ENCODE data around the gene METTL17. TPM values are rescaled to one million over a fixed set of nuclear protein-coding genes. Genes with fewer than 3 reads are reported as not detected.

Gene METTL17
- total and polyA plus RNA-seq, 2 of the 8 experiments (the other 6 are each of a cell fraction or from before 2014, with no cell fraction given) = 73.8 to 138 TPM

- Histone ChIP-seq H2BK5ac (ENCODE audit: low read depth, low read length) (peak within 1 kb of the TSS; percentile 93), H4K20me1 (replicated peaks in 1 of 2; ENCODE audit: control insufficient read depth in 1 of 2, insufficient read depth in 2 of 2, low read length in 2 of 2) (no peaks in the 10 kb centered on the region), H3K14ac (ENCODE audit: insufficient read length) (no peak within 1 kb of the TSS), H4K5ac (ENCODE audit: insufficient read length, low read depth, low read length) (peak within 1 kb of the TSS; percentile 94), H3K9ac (replicated peaks in 1 of 4; ENCODE audit: extremely low read depth in 1 of 4, low read depth in 3 of 4, low read length in 3 of 4) (peak within 1 kb of the TSS in 3 of 4 experiments; percentile 38 to 71 (median 50); a peak in 4 of 7 replicates), H3K36me3 (ENCODE audit: control insufficient read depth in 2 of 4, insufficient read depth in 4 of 4, low read length in 3 of 4) (peaks cover 0 to 5% (median 0%) of the 10 kb centered on the region in 4 experiments; a peak in 1 of 8 replicates), H2AK5ac (ENCODE audit: low read depth, low read length) (no peak within 1 kb of the TSS), H3K27ac (ENCODE audit: low read depth, low read length) (peak within 1 kb of the TSS; percentile 71; the same call in 1 of the 2 replicates), H3K4me3 (ENCODE audit: extremely low read depth in 1 of 4, insufficient read depth in 2 of 4, low read depth in 3 of 4, low read length in 4 of 4) (peak within 1 kb of the TSS; percentile 64 to 92 (median 70)), H2BK120ac (replicated peaks; ENCODE audit: low read depth, low read length) (no peak within 1 kb of the TSS), H2AFZ (ENCODE audit: low read length) (no peak within 1 kb of the TSS; the same call in 1 of the 2 replicates), H3K9me3 (ENCODE audit: insufficient read depth in 2 of 2, low read depth in 1 of 2, low read length in 1 of 2) (no peaks in the 10 kb centered on the region), H2BK20ac (ENCODE audit: low read length) (peak within 1 kb of the TSS; percentile 61; the same call in 1 of the 2 replicates), H4K91ac (replicated peaks; ENCODE audit: insufficient read length, low read length) (peak within 1 kb of the TSS; percentile 75), H3K23ac (ENCODE audit: insufficient read length) (no peak within 1 kb of the TSS), H3K23me2 (ENCODE audit: low read depth, low read length) (peaks cover 17% of the 10 kb centered on the region), H2BK15ac (ENCODE audit: low read length) (peak within 1 kb of the TSS; percentile 98; the same call in 1 of the 2 replicates), H3K4me2 (ENCODE audit: insufficient read depth in 1 of 2, low read depth in 2 of 2, low read length in 2 of 2) (peak within 1 kb of the TSS; percentile 93 to 94), H3K18ac (ENCODE audit: extremely low read depth, low read length) (peak within 1 kb of the TSS; percentile 95), H3K79me2 (ENCODE audit: control insufficient read depth in 1 of 2, insufficient read depth in 2 of 2, low read length in 2 of 2) (no peaks in the 10 kb centered on the region), H3K4ac (replicated peaks; ENCODE audit: insufficient read length, low read depth, low read length) (no peak within 1 kb of the TSS), H3K79me1 (ENCODE audit: low read depth, low read length) (no peaks in the 10 kb centered on the region), H4K8ac (ENCODE audit: extremely low read depth, insufficient read depth, low read length) (peak within 1 kb of the TSS; percentile 91), H3K56ac (replicated peaks; ENCODE audit: insufficient read length, low read depth, low read length) (peak within 1 kb of the TSS; percentile 46), H3K4me1 (replicated peaks in 1 of 4; ENCODE audit: control insufficient read depth in 3 of 4, insufficient read depth in 4 of 4, low read length in 3 of 4) (peaks cover 4 to 22% (median 14%) of the 10 kb centered on the region in 4 experiments; a peak in 6 of 7 replicates), H2BK12ac (ENCODE audit: low read depth, low read length) (peak within 1 kb of the TSS; percentile 98), H3K27me3 (replicated peaks in 1 of 4; ENCODE audit: control insufficient read depth in 3 of 4, extremely low read depth in 1 of 4, insufficient read depth in 3 of 4, low read length in 3 of 4) (peaks cover 2 to 25% (median 22%) of the 10 kb centered on the region in 4 experiments; a peak in 6 of 7 replicates)
- DNase-seq (ENCODE audit: low read depth in 1 of 2, low spot score in 2 of 2) (peak in 1 of 2 experiments; percentile 91), FAIRE-seq (no peak)
- ChIA-PET POLR2A (ENCODE audit: partially characterized antibody) (interaction anchor here (0.6 to 3.4 kb wide), 9 partner anchors 8 to 78 kb away, joined by 3 to 19 read pairs (median 4); partner anchors contain the start of gene ARHGEF40), CTCF (ENCODE audit: partially characterized antibody) (interaction anchor here (0.6 to 16.1 kb wide), 7 partner anchors 9 to 575 kb away, joined by 3 to 371 read pairs (median 5); partner anchors contain the start of genes ARHGEF40 and RNASE7)
- WGBS, 2 experiments (ENCODE audit: extremely low coverage in 1 of 2, insufficient coverage in 1 of 2, insufficient read length in 1 of 2, insufficient replicate concordance in 2 of 2, low coverage in 1 of 2, low lambda C conversion rate in 2 of 2, missing lambda C conversion rate in 1 of 2) = 1% methylated on average over 33 of the region's 72 CpGs; no CpG with 5 or more reads in 1 of the 2 experiments
- TF ChIP-seq JUN (IDR thresholded peaks at IDR 0.05; ENCODE audit: low read depth, low read length) (no peak), RAD21 (IDR thresholded peaks at IDR 0.05 in 1 of 2, conservative IDR thresholded peaks at IDR 0.05 in 1 of 2; ENCODE audit: low read depth in 2 of 2, low read length in 2 of 2) (no peak; a peak in 1 of 4 replicates), CTBP2 (IDR thresholded peaks at IDR 0.05; ENCODE audit: borderline replicate concordance, insufficient read depth, insufficient read length, low read length) (peak; percentile 68), YY1 (IDR thresholded peaks at IDR 0.05; ENCODE audit: low read depth, low read length) (no peak), EGR1 (IDR thresholded peaks at IDR 0.05; ENCODE audit: borderline replicate concordance, low read depth, low read length) (no peak), PHF8 (conservative IDR thresholded peaks at IDR 0.05; ENCODE audit: low read depth, low read length) (no peak; the same call in none of the 2 replicates), CHD1 (IDR thresholded peaks at IDR 0.05; ENCODE audit: low read depth, low read length) (no peak), TAF7 (optimal IDR thresholded peaks at IDR 0.05; ENCODE audit: borderline replicate concordance, low read depth, low read length) (no peak), BCL11A (IDR thresholded peaks at IDR 0.05; ENCODE audit: low read depth in 2 of 2, low read length in 2 of 2) (no peak), KDM5A (IDR thresholded peaks at IDR 0.05; ENCODE audit: low read length) (no peak)
Observed at GRCh38 chr14:21024585-21025370, 35.0 kb downstream of the METTL17 start, which contains the start of gene NDRG2. Gene NDRG2, minus strand, starts transcription at chr14:21025061. Its CDS starts 1,746 bp downstream, at chr14:21023315.
